GM23338 (cell line): ENCODE data around the gene KRT83. TPM values are rescaled to one million over a fixed set of nuclear protein-coding genes. Genes with fewer than 3 reads are reported as not detected.

Experiments used
- ATAC-seq: fragments of 200-7000 bp; cut with Tn5 transposase; 3 replicates; pipeline ENCODE4 v1.9.1; 2020
- DNase-seq: peaks from one replicate; pipeline ENCODE4 v3.0.0-alpha.2; 2015; ENCODE audit warnings: low spot score
- H2AFZ ChIP-seq: fragments of 200-600 bp; sonication (generic); 2 replicates; pipeline ENCODE4 v1.8.0; 2016; ENCODE audit warnings: antibody characterized with exemption, mild to moderate bottlenecking, moderate library complexity
- H3F3A ChIP-seq: fragments of 200-600 bp; sonication (generic); replicated peaks from 2 replicates; pipeline ENCODE4 v1.8.0; 2017; ENCODE audit warnings: antibody characterized with exemption, mixed run types, low read depth
- H3K27ac ChIP-seq: fragments of 200-600 bp; sonication (generic); 2 replicates; pipeline ENCODE4 v1.6.1; 2016; ENCODE audit warnings: low read depth
- H3K27me3 ChIP-seq: fragments of 200-600 bp; sonication (generic); 2 replicates; pipeline ENCODE4 v1.8.0; 2016; ENCODE audit warnings: mild to moderate bottlenecking, mixed run types, moderate library complexity; ENCODE audit not compliant: insufficient read depth
- H3K36me3 ChIP-seq: fragments of 200-600 bp; sonication (generic); 2 replicates; pipeline ENCODE4 v1.8.0; 2016; ENCODE audit warnings: mild to moderate bottlenecking; ENCODE audit not compliant: insufficient read depth
- H3K4me1 ChIP-seq: fragments of 200-600 bp; sonication (generic); 2 replicates; pipeline ENCODE4 v1.8.0; 2016; ENCODE audit warnings: mild to moderate bottlenecking, moderate library complexity; ENCODE audit not compliant: insufficient read depth
- H3K4me2 ChIP-seq: fragments of 200-600 bp; sonication (generic); 2 replicates; pipeline ENCODE4 v1.7.1; 2017; ENCODE audit warnings: mixed run types
- H3K4me3 ChIP-seq: fragments of 200-600 bp; sonication (generic); 2 replicates; pipeline ENCODE4 v1.6.1; 2016; ENCODE audit warnings: mixed run types
- H3K79me2 ChIP-seq: fragments of 200-600 bp; sonication (generic); replicated peaks from 2 replicates; pipeline ENCODE4 v1.8.0; 2017; ENCODE audit warnings: mild to moderate bottlenecking; ENCODE audit not compliant: insufficient read depth
- H3K9me2 ChIP-seq: fragments of 200-600 bp; sonication (generic); 2 replicates; pipeline ENCODE4 v1.8.0; 2017; ENCODE audit not compliant: insufficient read depth
- H4K20me1 ChIP-seq: fragments of 200-600 bp; sonication (generic); replicated peaks from 2 replicates; pipeline ENCODE4 v1.8.0; 2017; ENCODE audit warnings: mild to moderate bottlenecking; ENCODE audit not compliant: insufficient read depth
- H3K27ac Mint-ChIP-seq: 2 replicates; pipeline ENCODE4 v1.8.0; 2020; ENCODE audit warnings: inconsistent platforms, mild to moderate bottlenecking, moderate library complexity, mixed read lengths
- H3K27me3 Mint-ChIP-seq: 3 replicates; pipeline ENCODE4 v1.8.0; 2022; ENCODE audit warnings: low read depth, mild to moderate bottlenecking, moderate library complexity, mixed read lengths, inconsistent platforms; ENCODE audit not compliant: insufficient read depth, poor library complexity
- H3K36me3 Mint-ChIP-seq: 3 replicates; pipeline ENCODE4 v1.8.0; 2021; ENCODE audit warnings: low read depth, mild to moderate bottlenecking, inconsistent platforms, moderate library complexity, mixed read lengths
- H3K4me1 Mint-ChIP-seq: 3 replicates; pipeline ENCODE4 v1.8.0; 2020; ENCODE audit warnings: mild to moderate bottlenecking, inconsistent platforms, mixed read lengths
- H3K4me3 Mint-ChIP-seq: 3 replicates; pipeline ENCODE4 v1.8.0; 2021; ENCODE audit warnings: moderate library complexity, mild to moderate bottlenecking, inconsistent platforms, mixed read lengths
- H3K9me3 Mint-ChIP-seq: 3 replicates; pipeline ENCODE4 v1.8.0; 2020; ENCODE audit warnings: moderate library complexity, mild to moderate bottlenecking, inconsistent platforms, mixed read lengths
- CREB1 ChIP-seq: fragments of 250-450 bp; sonication (Bioruptor Pico); IDR thresholded peaks from 2 replicates; pipeline ENCODE4 v1.5.0; 2020; ENCODE audit warnings: low read depth, mild to moderate bottlenecking, moderate library complexity
- JUNB ChIP-seq: IDR thresholded peaks from one replicate; pipeline ENCODE4 v1.6.1; 2016; ENCODE audit warnings: antibody characterized with exemption; ENCODE audit not compliant: unreplicated experiment
- NANOG ChIP-seq: IDR thresholded peaks from 2 replicates; pipeline ENCODE4 v1.6.1; 2016; ENCODE audit warnings: antibody characterized with exemption, borderline replicate concordance
- STAT1 ChIP-seq: IDR thresholded peaks from one replicate; pipeline ENCODE4 v1.6.1; 2016; ENCODE audit warnings: antibody characterized with exemption; ENCODE audit not compliant: unreplicated experiment
- ZNF114 ChIP-seq: fragments of 250-450 bp; sonication (Bioruptor Pico); IDR thresholded peaks from 2 replicates; pipeline ENCODE4 v1.5.0; 2020; ENCODE audit warnings: mild to moderate bottlenecking, moderate library complexity
- ZNF331 ChIP-seq: fragments of 250-450 bp; sonication (Bioruptor Pico); IDR thresholded peaks from 2 replicates; pipeline ENCODE4 v1.5.0; 2020; ENCODE audit warnings: low read depth, mild to moderate bottlenecking, moderate library complexity
- polyA plus RNA-seq: library from polyadenylated mRNA; unstranded; fragments of >200 nt; fragmentation: Nextera tagmentation; extraction: Ambion mirVana; gene quantifications from 2 replicates; pipeline ENCODE4 v1.2.1, GENCODE V29; 2016
- total RNA-seq: library from RNA; depleted of rRNA; stranded (reverse); fragments of >200 nt; shearing (Covaris generic); gene quantifications from 2 replicates; pipeline ENCODE4 v1.2.3, GENCODE V29; 2014
- TF ChIP-seq, protein P1 (sequence below): fragments of 250-450 bp; sonication (Bioruptor Pico); IDR thresholded peaks from 2 replicates; pipeline ENCODE4 v1.5.0; 2020; ENCODE audit warnings: mild to moderate bottlenecking, moderate library complexity
- TF ChIP-seq, protein P2 (sequence below): IDR thresholded peaks from 2 replicates; pipeline ENCODE4 v1.6.1; 2016; ENCODE audit warnings: antibody characterized with exemption

Gene KRT83
- total and polyA plus RNA-seq, 2 experiments from 2014 or later = not detected

DNA sequence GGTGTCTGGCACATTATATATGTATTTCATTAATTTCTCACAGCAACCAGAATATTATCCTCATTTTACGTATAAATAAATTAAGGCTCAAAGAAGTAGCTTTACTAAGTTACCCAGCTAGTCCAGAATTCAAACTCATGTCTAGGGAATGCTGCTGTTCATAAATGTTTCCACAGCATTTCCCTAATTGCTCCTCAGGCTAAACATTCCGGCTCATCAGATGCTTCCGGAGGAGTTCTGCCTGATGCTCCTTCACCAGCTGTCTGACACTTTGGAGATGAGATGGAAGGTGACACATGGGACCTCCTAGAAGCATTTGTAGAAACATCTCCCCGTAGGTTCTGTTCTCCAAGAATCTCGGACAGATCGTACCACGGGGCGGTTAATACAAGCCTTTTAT, 34.0 kb upstream of the KRT83 start (continued):
- TF ChIP-seq, protein P1, sequence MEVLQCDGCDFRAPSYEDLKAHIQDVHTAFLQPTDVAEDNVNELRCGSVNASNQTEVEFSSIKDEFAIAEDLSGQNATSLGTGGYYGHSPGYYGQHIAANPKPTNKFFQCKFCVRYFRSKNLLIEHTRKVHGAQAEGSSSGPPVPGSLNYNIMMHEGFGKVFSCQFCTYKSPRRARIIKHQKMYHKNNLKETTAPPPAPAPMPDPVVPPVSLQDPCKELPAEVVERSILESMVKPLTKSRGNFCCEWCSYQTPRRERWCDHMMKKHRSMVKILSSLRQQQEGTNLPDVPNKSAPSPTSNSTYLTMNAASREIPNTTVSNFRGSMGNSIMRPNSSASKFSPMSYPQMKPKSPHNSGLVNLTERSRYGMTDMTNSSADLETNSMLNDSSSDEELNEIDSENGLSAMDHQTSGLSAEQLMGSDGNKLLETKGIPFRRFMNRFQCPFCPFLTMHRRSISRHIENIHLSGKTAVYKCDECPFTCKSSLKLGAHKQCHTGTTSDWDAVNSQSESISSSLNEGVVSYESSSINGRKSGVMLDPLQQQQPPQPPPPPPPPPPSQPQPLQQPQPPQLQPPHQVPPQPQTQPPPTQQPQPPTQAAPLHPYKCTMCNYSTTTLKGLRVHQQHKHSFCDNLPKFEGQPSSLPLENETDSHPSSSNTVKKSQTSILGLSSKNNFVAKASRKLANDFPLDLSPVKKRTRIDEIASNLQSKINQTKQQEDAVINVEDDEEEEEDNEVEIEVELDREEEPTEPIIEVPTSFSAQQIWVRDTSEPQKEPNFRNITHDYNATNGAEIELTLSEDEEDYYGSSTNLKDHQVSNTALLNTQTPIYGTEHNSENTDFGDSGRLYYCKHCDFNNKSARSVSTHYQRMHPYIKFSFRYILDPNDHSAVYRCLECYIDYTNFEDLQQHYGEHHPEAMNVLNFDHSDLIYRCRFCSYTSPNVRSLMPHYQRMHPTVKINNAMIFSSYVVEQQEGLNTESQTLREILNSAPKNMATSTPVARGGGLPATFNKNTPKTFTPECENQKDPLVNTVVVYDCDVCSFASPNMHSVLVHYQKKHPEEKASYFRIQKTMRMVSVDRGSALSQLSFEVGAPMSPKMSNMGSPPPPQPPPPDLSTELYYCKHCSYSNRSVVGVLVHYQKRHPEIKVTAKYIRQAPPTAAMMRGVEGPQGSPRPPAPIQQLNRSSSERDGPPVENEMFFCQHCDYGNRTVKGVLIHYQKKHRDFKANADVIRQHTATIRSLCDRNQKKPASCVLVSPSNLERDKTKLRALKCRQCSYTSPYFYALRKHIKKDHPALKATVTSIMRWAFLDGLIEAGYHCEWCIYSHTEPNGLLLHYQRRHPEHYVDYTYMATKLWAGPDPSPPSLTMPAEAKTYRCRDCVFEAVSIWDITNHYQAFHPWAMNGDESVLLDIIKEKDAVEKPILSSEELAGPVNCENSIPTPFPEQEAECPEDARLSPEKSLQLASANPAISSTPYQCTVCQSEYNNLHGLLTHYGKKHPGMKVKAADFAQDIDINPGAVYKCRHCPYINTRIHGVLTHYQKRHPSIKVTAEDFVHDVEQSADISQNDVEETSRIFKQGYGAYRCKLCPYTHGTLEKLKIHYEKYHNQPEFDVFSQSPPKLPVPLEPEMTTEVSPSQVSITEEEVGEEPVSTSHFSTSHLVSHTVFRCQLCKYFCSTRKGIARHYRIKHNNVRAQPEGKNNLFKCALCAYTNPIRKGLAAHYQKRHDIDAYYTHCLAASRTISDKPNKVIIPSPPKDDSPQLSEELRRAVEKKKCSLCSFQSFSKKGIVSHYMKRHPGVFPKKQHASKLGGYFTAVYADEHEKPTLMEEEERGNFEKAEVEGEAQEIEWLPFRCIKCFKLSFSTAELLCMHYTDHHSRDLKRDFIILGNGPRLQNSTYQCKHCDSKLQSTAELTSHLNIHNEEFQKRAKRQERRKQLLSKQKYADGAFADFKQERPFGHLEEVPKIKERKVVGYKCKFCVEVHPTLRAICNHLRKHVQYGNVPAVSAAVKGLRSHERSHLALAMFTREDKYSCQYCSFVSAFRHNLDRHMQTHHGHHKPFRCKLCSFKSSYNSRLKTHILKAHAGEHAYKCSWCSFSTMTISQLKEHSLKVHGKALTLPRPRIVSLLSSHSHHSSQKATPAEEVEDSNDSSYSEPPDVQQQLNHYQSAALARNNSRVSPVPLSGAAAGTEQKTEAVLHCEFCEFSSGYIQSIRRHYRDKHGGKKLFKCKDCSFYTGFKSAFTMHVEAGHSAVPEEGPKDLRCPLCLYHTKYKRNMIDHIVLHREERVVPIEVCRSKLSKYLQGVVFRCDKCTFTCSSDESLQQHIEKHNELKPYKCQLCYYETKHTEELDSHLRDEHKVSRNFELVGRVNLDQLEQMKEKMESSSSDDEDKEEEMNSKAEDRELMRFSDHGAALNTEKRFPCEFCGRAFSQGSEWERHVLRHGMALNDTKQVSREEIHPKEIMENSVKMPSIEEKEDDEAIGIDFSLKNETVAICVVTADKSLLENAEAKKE (CRISPR knock-in tag) = no peak
- TF ChIP-seq NANOG (no peak), CREB1 (CRISPR knock-in tag) (no peak), STAT1 (no peak)

DNA sequence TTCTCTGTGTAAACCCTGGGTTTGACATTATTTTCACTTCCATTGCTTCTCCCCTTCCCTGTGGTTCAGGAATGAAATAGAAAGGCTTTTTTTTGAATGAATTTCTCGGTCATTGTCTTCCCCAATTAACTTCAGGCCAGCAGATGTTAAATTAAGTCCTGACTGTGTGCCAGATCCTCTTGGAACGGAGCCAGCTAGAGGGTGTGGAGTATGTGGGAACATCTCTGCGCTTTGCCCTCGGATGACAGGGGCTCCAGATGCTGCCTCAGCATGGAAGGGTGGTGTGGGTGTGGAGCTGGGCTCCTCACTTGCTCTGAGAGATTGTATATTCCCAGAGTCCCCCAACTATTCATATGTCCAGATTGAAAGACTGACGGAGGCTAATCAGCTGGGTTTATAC, 33.0 kb upstream of the KRT83 start:
- Mint-ChIP-seq H3K27me3 (no peaks in the 10 kb centered on the region), H3K9me3 (no peaks in the 10 kb centered on the region), H3K36me3 (no peaks in the 10 kb centered on the region), H3K4me3 (no peak overlapping the region), H3K27ac (no peak overlapping the region), H3K4me1 (peaks cover 9% of the 10 kb centered on the region)
- Histone ChIP-seq H3K27ac (no peak overlapping the region), H2AFZ (no peak overlapping the region), H3K27me3 (no peaks in the 10 kb centered on the region), H4K20me1 (no peaks in the 10 kb centered on the region; the same call in 1 of the 2 replicates), H3K4me3 (no peak overlapping the region), H3K36me3 (no peaks in the 10 kb centered on the region), H3K4me1 (no peaks in the 10 kb centered on the region), H3F3A (no peaks in the 10 kb centered on the region), H3K9me2 (no peaks in the 10 kb centered on the region), H3K4me2 (no peak overlapping the region), H3K79me2 (no peaks in the 10 kb centered on the region)
- ATAC-seq (no peak), DNase-seq (no peak)
- no peak for TF ChIP-seq ZNF331 (CRISPR knock-in tag)
- TF ChIP-seq JUNB = no peak
- TF ChIP-seq, protein P2, sequence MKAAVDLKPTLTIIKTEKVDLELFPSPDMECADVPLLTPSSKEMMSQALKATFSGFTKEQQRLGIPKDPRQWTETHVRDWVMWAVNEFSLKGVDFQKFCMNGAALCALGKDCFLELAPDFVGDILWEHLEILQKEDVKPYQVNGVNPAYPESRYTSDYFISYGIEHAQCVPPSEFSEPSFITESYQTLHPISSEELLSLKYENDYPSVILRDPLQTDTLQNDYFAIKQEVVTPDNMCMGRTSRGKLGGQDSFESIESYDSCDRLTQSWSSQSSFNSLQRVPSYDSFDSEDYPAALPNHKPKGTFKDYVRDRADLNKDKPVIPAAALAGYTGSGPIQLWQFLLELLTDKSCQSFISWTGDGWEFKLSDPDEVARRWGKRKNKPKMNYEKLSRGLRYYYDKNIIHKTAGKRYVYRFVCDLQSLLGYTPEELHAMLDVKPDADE = no peak
- TF ChIP-seq ZNF114 (CRISPR knock-in tag) = no peak
- TF ChIP-seq, protein P1 (CRISPR knock-in tag) = no peak
- TF ChIP-seq CREB1 (CRISPR knock-in tag) = no peak
- TF ChIP-seq NANOG = no peak
